ENCODE results near the gene ENPEP. TPM values are rescaled to one million over a fixed set of nuclear protein-coding genes. Genes with fewer than 3 reads are reported as not detected.

The ENPEP gene
- total and polyA plus RNA-seq, 9 of the 15 experiments (the other 6 are each of a cell fraction or from before 2014, with no cell fraction given), result 0.01 TPM; not detected in 7

DNA sequence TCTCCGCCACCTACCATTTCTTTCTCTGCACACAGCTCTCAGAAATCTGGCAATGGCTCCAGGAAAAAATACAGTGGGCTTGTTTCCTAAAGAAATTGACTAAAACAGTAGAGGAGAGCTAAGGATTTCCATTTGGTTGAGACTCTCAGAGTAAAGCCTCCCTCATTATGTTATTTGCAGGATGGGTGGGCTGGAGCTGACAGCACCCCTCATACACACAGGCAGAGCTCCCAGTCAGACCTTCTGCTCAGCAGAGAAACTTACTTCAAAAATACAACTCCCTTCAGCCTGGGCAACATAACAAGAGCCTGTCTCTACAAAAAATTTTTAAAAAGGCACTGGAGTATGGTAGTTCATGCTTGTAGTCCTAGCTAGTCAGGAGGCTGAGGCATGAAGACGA lies 44.9 kb downstream of the ENPEP start:
- Histone ChIP-seq H3K36me3 (ENCODE audit: control insufficient read depth, insufficient read depth, low read length) (no peaks in the 10 kb centered on the region), H2AFZ (ENCODE audit: low read depth, low read length) (no peak overlapping the region), H3K27me3 (ENCODE audit: control insufficient read depth in 2 of 2, insufficient read depth in 2 of 2, low read length in 2 of 2) (no peaks in the 10 kb centered on the region), H3K9me1 (ENCODE audit: control insufficient read depth, insufficient read depth, low read length) (no peaks in the 10 kb centered on the region), H4K20me1 (replicated peaks; ENCODE audit: control insufficient read depth, insufficient read depth, low read length) (no peaks in the 10 kb centered on the region), H3K9me3 (replicated peaks; ENCODE audit: control insufficient read depth, insufficient read depth, low read depth, low read length) (no peaks in the 10 kb centered on the region), H3K9ac (ENCODE audit: insufficient read depth in 1 of 2, low read depth in 2 of 2, low read length in 2 of 2) (no peak overlapping the region), H3K4me3 (no peak overlapping the region), H3K27ac (ENCODE audit: extremely low read depth, low read depth, low read length) (no peak overlapping the region), H3K79me2 (ENCODE audit: control insufficient read depth, insufficient read depth, low read length) (no peaks in the 10 kb centered on the region), H3K4me1 (replicated peaks in 1 of 2; ENCODE audit: control insufficient read depth in 2 of 2, insufficient read depth in 2 of 2, low read length in 2 of 2) (no peaks in the 10 kb centered on the region), H3K4me2 (ENCODE audit: insufficient read depth, low read length) (no peak overlapping the region)
- in situ Hi-C loops (cut with MboI) (loop anchor here (25.0 kb wide), 1 partner anchor 1109 kb away; no protein-coding TSS in a partner anchor), intact Hi-C loops (cut with micrococcal nuclease) (no loop called here)
- POLR2A ChIA-PET, result no interaction called here
- BruUV-seq (replicated peaks), result no TSS peak
- WGBS (ENCODE audit: insufficient coverage, low coverage, missing lambda C conversion rate), result 4% methylated on average over 2 of the region's 2 CpGs
- DNase-seq (ENCODE audit: extremely low read depth in 1 of 4, low spot score in 3 of 4) (no peak), FAIRE-seq (no peak), ATAC-seq (no peak)
- CTCF ChIA-PET (ENCODE audit: low intra/inter-chr PET ratio), result no interaction called here
- TF ChIP-seq NFXL1 (CRISPR knock-in tag; IDR thresholded peaks at IDR 0.05), result no peak
- TF ChIP-seq MAFF (IDR thresholded peaks at IDR 0.05; ENCODE audit: low read length), result no peak
- no peak for TF ChIP-seq RFX1 (IDR thresholded peaks at IDR 0.05)
- no peak for TF ChIP-seq SAP30 (IDR thresholded peaks at IDR 0.05; ENCODE audit: borderline replicate concordance, insufficient read depth, low read depth, low read length, poor library complexity, severe bottlenecking)
- TF ChIP-seq RBBP5 (IDR thresholded peaks at IDR 0.05; ENCODE audit: borderline replicate concordance, insufficient read depth, low read length, poor library complexity, severe bottlenecking), result no peak

DNA sequence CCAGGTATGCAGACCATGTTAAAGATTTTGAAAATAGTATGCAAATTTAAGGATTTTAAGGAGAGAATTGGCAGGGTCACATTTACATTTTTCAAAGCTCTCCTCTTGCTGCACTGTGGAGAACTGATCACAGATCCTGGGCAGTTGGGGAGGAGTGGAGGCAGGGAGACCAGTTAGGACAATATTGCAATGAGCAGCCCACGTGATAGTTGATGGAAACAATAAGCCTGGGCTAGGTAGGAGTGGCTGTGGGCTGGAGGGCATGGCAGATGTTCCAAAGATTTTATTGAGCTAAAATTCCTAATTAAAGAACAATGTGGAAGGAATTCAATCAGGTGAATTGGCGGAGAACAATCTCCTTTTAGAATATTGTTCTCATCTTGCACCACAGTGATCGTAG lies 50.6 kb downstream of the ENPEP start:
- no peaks in the 10 kb centered on the region for H3K79me2 ChIP-seq (ENCODE audit: control insufficient read depth, insufficient read depth, low read length)
- CTCF ChIA-PET (ENCODE audit: low intra/inter-chr PET ratio), result no interaction called here
- H3K9me3 ChIP-seq (replicated peaks; ENCODE audit: control insufficient read depth, insufficient read depth, low read depth, low read length), result no peaks in the 10 kb centered on the region
- H3K27ac ChIP-seq (ENCODE audit: extremely low read depth, low read depth, low read length), result no peak overlapping the region
- 4% methylated on average over 3 of the region's 3 CpGs for WGBS (ENCODE audit: insufficient coverage, low coverage, missing lambda C conversion rate)
- intact Hi-C loops (cut with micrococcal nuclease) (no loop called here), in situ Hi-C loops (cut with MboI) (no loop called here)
- DNase-seq (ENCODE audit: extremely low read depth in 1 of 4, low spot score in 3 of 4) (no peak), ATAC-seq (no peak), FAIRE-seq (no peak)
- H3K4me1 ChIP-seq (replicated peaks in 1 of 2; ENCODE audit: control insufficient read depth in 2 of 2, insufficient read depth in 2 of 2, low read length in 2 of 2), result no peaks in the 10 kb centered on the region
- H3K27me3 ChIP-seq (ENCODE audit: control insufficient read depth in 2 of 2, insufficient read depth in 2 of 2, low read length in 2 of 2), result no peaks in the 10 kb centered on the region
- TF ChIP-seq JUND (IDR thresholded peaks at IDR 0.05; ENCODE audit: borderline replicate concordance, low read depth, low read length) (no peak), JUND (tag; IDR thresholded peaks at IDR 0.05; ENCODE audit: borderline replicate concordance, low read depth, low read length) (no peak)
- no peaks in the 10 kb centered on the region; the same call in 1 of the 2 replicates for H4K20me1 ChIP-seq (replicated peaks; ENCODE audit: control insufficient read depth, insufficient read depth, low read length)
- H3K9me1 ChIP-seq (ENCODE audit: control insufficient read depth, insufficient read depth, low read length), result no peaks in the 10 kb centered on the region
- BruUV-seq (replicated peaks), result no TSS peak
- no peak overlapping the region for H3K4me3 ChIP-seq
- H3K4me2 ChIP-seq (ENCODE audit: insufficient read depth, low read length), result no peak overlapping the region
- POLR2A ChIA-PET, result no interaction called here
- H3K9ac ChIP-seq (ENCODE audit: insufficient read depth in 1 of 2, low read depth in 2 of 2, low read length in 2 of 2), result no peak overlapping the region
- H3K36me3 ChIP-seq (ENCODE audit: control insufficient read depth, insufficient read depth, low read length), result no peaks in the 10 kb centered on the region
- no peak overlapping the region for H2AFZ ChIP-seq (ENCODE audit: low read depth, low read length)

Data from K562 (cell line).